HG02623 (cell line): ENCODE measurements around the gene TCEAL1.
"Not testable (repeated sequence)": the region's sequence is repeated elsewhere in the genome, so short reads cannot be mapped to it uniquely, and the experiment has no call there.

Experiments
- ATAC-seq: cut with Tn5 transposase; IDR thresholded peaks from one replicate; pipeline ENCODE4 v1.9.1; 2021; ENCODE audit warnings: moderate library complexity; ENCODE audit not compliant: unreplicated experiment

TCEAL1 gene

GRCh38 chrX:103631145-103631544 lies 2.4 kb downstream of the TCEAL1 start:
- no peak for ATAC-seq

- ATAC-seq: no peak
Measured at GRCh38 chrX:103635436-103635835, 6.7 kb downstream of the TCEAL1 start.

GRCh38 chrX:103637604-103638338 lies 9.0 kb downstream of the TCEAL1 start:
- ATAC-seq: no peak

GRCh38 chrX:103638479-103639346 lies 9.9 kb downstream of the TCEAL1 start:
- ATAC-seq: not testable (repeated sequence)

- ATAC-seq: no peak
Measured at GRCh38 chrX:103640401-103641155, 11.8 kb downstream of the TCEAL1 start.

- no peak for ATAC-seq
Measured at GRCh38 chrX:103644125-103644524, 15.3 kb downstream of the TCEAL1 start.

GRCh38 chrX:103647630-103648029 lies 18.9 kb downstream of the TCEAL1 start:
- ATAC-seq: no peak

GRCh38 chrX:103651151-103651773 lies 22.5 kb downstream of the TCEAL1 start:
- ATAC-seq: no peak

- ATAC-seq: not testable (repeated sequence)
Measured at GRCh38 chrX:103655230-103656000, 26.6 kb downstream of the TCEAL1 start.

GRCh38 chrX:103656617-103657016 lies 27.8 kb downstream of the TCEAL1 start:
- no peak for ATAC-seq

- ATAC-seq: not testable (repeated sequence)
Measured at GRCh38 chrX:103657066-103657465, 28.3 kb downstream of the TCEAL1 start.

GRCh38 chrX:103658681-103659433 lies 30.1 kb downstream of the TCEAL1 start:
- no peak for ATAC-seq

GRCh38 chrX:103659460-103659859 lies 30.7 kb downstream of the TCEAL1 start:
- not testable (repeated sequence) for ATAC-seq

- no peak for ATAC-seq
Measured at GRCh38 chrX:103663981-103664762, 35.4 kb downstream of the TCEAL1 start.

GRCh38 chrX:103666202-103667107 lies 37.7 kb downstream of the TCEAL1 start:
- ATAC-seq: no peak

- ATAC-seq: no peak
Measured at GRCh38 chrX:103669745-103670144, 41.0 kb downstream of the TCEAL1 start.
